ENCODE data around the gene NPRL2.
"Not testable (repeated sequence)": the region's sequence is repeated elsewhere in the genome, so short reads cannot be mapped to it uniquely, and the experiment has no call there.

DNA sequence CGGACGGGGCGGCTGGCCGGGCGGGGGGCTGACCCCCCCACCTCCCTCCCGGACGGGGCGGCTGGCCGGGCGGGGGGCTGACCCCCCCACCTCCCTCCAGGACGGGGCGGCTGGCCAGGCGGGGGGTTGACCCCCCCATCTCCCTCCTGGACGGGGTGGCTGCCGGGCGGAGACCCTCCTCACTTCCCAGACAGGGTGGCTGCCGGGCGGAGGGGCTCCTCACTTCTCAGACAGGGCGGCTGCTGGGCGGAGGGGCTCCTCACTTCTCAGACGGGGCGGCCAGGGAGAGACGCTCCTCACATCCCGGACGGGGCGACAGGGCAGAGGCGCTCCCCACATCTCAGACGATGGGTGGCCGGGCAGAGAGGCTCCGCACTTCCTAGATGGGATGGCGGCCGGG lies 38.5 kb downstream of the NPRL2 start:
- TF ChIP-seq EZH2 (IDR thresholded peaks at IDR 0.05; ENCODE audit: insufficient read depth, poor library complexity, severe bottlenecking); EZH2phosphoT487 (IDR thresholded peaks at IDR 0.05; ENCODE audit: insufficient read depth, low read depth): not testable (repeated sequence)
